HepG2 (cell line): ENCODE results near the gene ATP6V0D1. TPM values are rescaled to one million over a fixed set of nuclear protein-coding genes. Genes with fewer than 3 reads are reported as not detected.
A peak's percentile ranks its signal among the peaks of the same experiment; 100 is the strongest.

Experiments
- AHR ChIP-seq: IDR thresholded peaks from 2 replicates; pipeline ENCODE4 v1.6.1; 2018; ENCODE audit warnings: missing genetic modification reagents, missing compliant biosample characterization
- CREB3 ChIP-seq: sonication (generic); formaldehyde crosslinking; IDR thresholded peaks from 2 replicates; pipeline ENCODE4 v1.5.0; 2020; ENCODE audit warnings: missing genetic modification reagents
- ELF3 ChIP-seq: IDR thresholded peaks from 2 replicates; pipeline ENCODE4 v1.6.1; 2016; ENCODE audit warnings: missing genetic modification reagents, missing compliant biosample characterization
- MAZ ChIP-seq, 2 experiments: sonication (generic) in 1 of 2; formaldehyde crosslinking in 1 of 2; IDR thresholded peaks; 2 replicates each; pipeline versions ENCODE4 v1.5.0 to v1.6.1; 2012 to 2020; ENCODE audit warnings: low read depth in 2 of 2, mild to moderate bottlenecking in 2 of 2, borderline replicate concordance in 1 of 2, improper control_type of control experiment in 1 of 2, low read length in 1 of 2, missing genetic modification reagents in 1 of 2, moderate library complexity in 1 of 2
- MEIS1 ChIP-seq: sonication (generic); formaldehyde crosslinking; IDR thresholded peaks from 2 replicates; pipeline ENCODE4 v1.9.0; 2021; ENCODE audit warnings: mild to moderate bottlenecking, missing genetic modification reagents, moderate library complexity, borderline replicate concordance
- NFE2L2 ChIP-seq: fragments of 150-350 bp; IDR thresholded peaks from 2 replicates; pipeline ENCODE4 v1.6.1; 2014; ENCODE audit warnings: low read length
- PAF1 ChIP-seq: IDR thresholded peaks from 2 replicates; pipeline ENCODE4 v1.6.1; 2016; ENCODE audit warnings: missing genetic modification reagents, missing compliant biosample characterization
- PHF20 ChIP-seq: sonication (generic); formaldehyde crosslinking; IDR thresholded peaks from 2 replicates; pipeline ENCODE4 v1.5.0; 2020; ENCODE audit warnings: mild to moderate bottlenecking, missing genetic modification reagents
- POGK ChIP-seq: sonication (generic); formaldehyde crosslinking; conservative IDR thresholded peaks from 2 replicates; pipeline ENCODE4 v1.8.0; 2022; ENCODE audit warnings: mild to moderate bottlenecking, moderate library complexity, missing genetic modification reagents
- RORA ChIP-seq: sonication (generic); formaldehyde crosslinking; IDR thresholded peaks from 2 replicates; pipeline ENCODE4 v1.5.0; 2020; ENCODE audit warnings: mild to moderate bottlenecking, missing genetic modification reagents, moderate library complexity
- SKIL ChIP-seq: sonication (generic); formaldehyde crosslinking; IDR thresholded peaks from 2 replicates; pipeline ENCODE4 v1.8.0; 2022; ENCODE audit warnings: missing genetic modification reagents, mild to moderate bottlenecking, moderate library complexity, borderline replicate concordance
- ZBTB4 ChIP-seq: sonication (generic); formaldehyde crosslinking; IDR thresholded peaks from 2 replicates; pipeline ENCODE4 v1.4.0; 2020; ENCODE audit warnings: missing genetic modification reagents, mild to moderate bottlenecking, borderline replicate concordance
- ZFP1 ChIP-seq: IDR thresholded peaks from 2 replicates; pipeline ENCODE4 v1.6.1; 2016
- ZMAT3 ChIP-seq: sonication (generic); formaldehyde crosslinking; conservative IDR thresholded peaks from 2 replicates; pipeline ENCODE4 v1.7.0; 2021; ENCODE audit warnings: missing genetic modification reagents
- ZNF256 ChIP-seq: sonication (generic); formaldehyde crosslinking; conservative IDR thresholded peaks from 2 replicates; pipeline ENCODE4 v1.4.0; 2020; ENCODE audit warnings: missing genetic modification reagents
- ZNF574 ChIP-seq: sonication (generic); formaldehyde crosslinking; IDR thresholded peaks from 2 replicates; pipeline ENCODE4 v1.4.0; 2020; ENCODE audit warnings: missing genetic modification reagents
- polyA plus RNA-seq, 8 experiments: library from polyadenylated mRNA; depleted of rRNA in 3 of 8; stranded (reverse) in 7 of 8; unstranded in 1 of 8; fragments of >200 nt; fragmentation: Illumina TruSeq in 4 of 8; extraction: Trizol in 4 of 8; gene quantifications; 2 replicates each; pipeline versions ENCODE4 v1.2.1 to v1.2.3, GENCODE V29; 2011 to 2016; ENCODE audit warnings: low read depth in 4 of 8, missing spikeins in 1 of 8, mixed read lengths in 1 of 8; ENCODE audit not compliant: insufficient read depth in 1 of 8
- total RNA-seq, 5 experiments: library from RNA; depleted of rRNA; stranded (reverse); fragments of >200 nt; fragmentation: Illumina TruSeq; extraction: Trizol; gene quantifications; 2 replicates each; pipeline ENCODE4 v1.2.3, GENCODE V29; 2016; ENCODE audit warnings: low read depth in 1 of 5

ATP6V0D1 gene
- total and polyA plus RNA-seq, 2 of the 13 experiments (the other 11 are each of a cell fraction or from before 2014, with no cell fraction given): 51.1 to 61.3 TPM

DNA sequence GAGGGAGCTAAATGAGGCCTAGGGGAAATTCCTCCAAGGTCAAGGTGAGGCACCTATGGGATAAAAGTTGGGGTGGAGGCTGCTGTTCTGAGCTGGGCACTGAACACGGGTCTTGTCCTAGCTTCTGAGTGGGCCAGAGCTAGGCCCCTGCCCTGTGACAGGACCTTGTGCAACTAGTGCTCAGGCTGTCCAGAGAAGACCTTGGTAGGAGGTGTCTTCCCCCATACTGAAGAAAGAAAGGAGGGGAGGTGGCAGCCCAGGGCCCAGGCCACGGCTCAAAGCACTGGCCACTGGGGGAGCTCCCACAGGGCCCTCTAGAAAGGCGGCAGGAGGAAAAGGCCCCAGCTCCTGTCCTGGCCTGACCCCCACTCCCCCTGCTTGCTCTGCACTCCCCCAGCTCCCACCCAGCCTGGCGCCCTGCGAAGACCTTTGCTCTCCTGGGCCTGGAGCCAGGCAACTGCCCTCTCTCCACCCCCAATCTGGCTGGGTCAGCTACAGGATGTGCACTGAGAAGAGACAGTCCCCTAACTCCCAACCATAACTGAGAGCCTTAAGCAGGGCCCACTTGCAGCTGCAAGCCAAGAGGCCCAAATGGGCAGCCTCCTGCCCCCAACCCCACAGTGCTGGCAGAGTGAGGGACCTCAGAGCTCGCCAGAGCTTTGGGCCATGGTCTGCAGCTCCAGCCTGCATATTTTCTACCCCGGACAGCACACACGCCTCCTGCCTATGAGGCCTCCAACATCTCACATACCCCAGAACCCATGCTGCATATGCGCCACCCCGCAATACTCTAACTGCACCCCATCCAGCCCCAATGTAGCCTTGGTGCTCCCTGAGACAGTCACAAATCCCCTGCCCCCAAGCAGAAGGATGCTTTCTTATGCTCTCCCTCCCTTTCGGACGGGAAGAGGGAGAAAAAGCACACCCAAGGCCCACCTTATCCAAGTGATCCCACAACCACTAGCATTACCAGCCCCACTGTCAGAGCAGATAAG lies 34.7 kb downstream of the ATP6V0D1 start (continued):
- TF ChIP-seq CREB3 (CRISPR knock-in tag) (no peak), PAF1 (no peak), PHF20 (peak; percentile 36; the same call in 1 of the 2 replicates), SKIL (CRISPR knock-in tag) (peak; percentile 86; the same call in 1 of the 2 replicates), ZFP1 (CRISPR knock-in tag) (no peak), ZNF256 (CRISPR knock-in tag) (no peak), MEIS1 (no peak; the same call in 1 of the 2 replicates), RORA (CRISPR knock-in tag) (no peak), ELF3 (CRISPR knock-in tag) (peak; percentile 42; the same call in 1 of the 2 replicates), ZMAT3 (no peak), AHR (CRISPR knock-in tag) (peak; percentile 5; the same call in 1 of the 2 replicates), ZNF574 (CRISPR knock-in tag) (peak; percentile 59), NFE2L2 (no peak), POGK (CRISPR knock-in tag) (0 out of 2 replicates have a peak, but pooled peaks have one; percentile 59), MAZ (IDR thresholded peaks at IDR 0.05; ENCODE audit: borderline replicate concordance, low read depth, low read length) (peak; percentile 95), MAZ (CRISPR knock-in tag; IDR thresholded peaks at IDR 0.05; ENCODE audit: low read depth) (peak; percentile 81), ZBTB4 (peak; percentile 1; the same call in 1 of the 2 replicates)
